Common myeloid progenitor, CD34-positive (primary cell): ENCODE results near the gene ST8SIA4.

ENCODE experiments used
- CTCF ChIA-PET: fragments of 350-600 bp; sonication (Branson Sonifier 250); formaldehyde crosslinking; loops from one replicate; lab custom pipeline; 2021; ENCODE audit warnings: antibody characterized with exemption; lab: Charles Lee
- POLR2A ChIA-PET: fragments of 350-600 bp; sonication (Branson Sonifier 250); formaldehyde crosslinking; loops from one replicate; lab custom pipeline; 2021; ENCODE audit warnings: antibody characterized with exemption; lab: Charles Lee
- DNase-seq, 3 donors: peaks; one replicate each; pipeline versions ENCODE4 v3.0.0 to v3.0.0-alpha.2; 2013
- H3K27ac ChIP-seq, 2 experiments: 1 replicate in 1 of 2; 2 replicates in 1 of 2; pipeline ENCODE4 v1.7.0; 2013; ENCODE audit warnings: inconsistent platforms in 2 of 2, low read length in 2 of 2, mild to moderate bottlenecking in 2 of 2, low read depth in 1 of 2, moderate library complexity in 1 of 2; ENCODE audit not compliant: severe bottlenecking in 2 of 2, insufficient read depth in 1 of 2, poor library complexity in 1 of 2
- H3K27me3 ChIP-seq, 5 experiments: replicated peaks in 2 of 5; 1 replicate in 3 of 5; 2 replicates in 2 of 5; pipeline versions ENCODE4 v1.6.1 to v1.7.0; 2013; ENCODE audit warnings: low read length in 4 of 5, mild to moderate bottlenecking in 2 of 5, moderate library complexity in 2 of 5, inconsistent platforms in 1 of 5; ENCODE audit not compliant: insufficient read depth in 5 of 5, control insufficient read depth in 4 of 5
- H3K36me3 ChIP-seq, 4 experiments: 1 replicate in 2 of 4; 2 replicates in 2 of 4; pipeline versions ENCODE4 v1.6.1 to v1.7.0; 2013; ENCODE audit warnings: low read length in 3 of 4, control low read depth in 1 of 4, mild to moderate bottlenecking in 1 of 4; ENCODE audit not compliant: control insufficient read depth in 4 of 4, insufficient read depth in 4 of 4
- H3K4me1 ChIP-seq, 4 experiments: 1 replicate in 3 of 4; 2 replicates in 1 of 4; pipeline versions ENCODE4 v1.6.1 to v1.7.1; 2013; ENCODE audit warnings: low read length in 3 of 4, mild to moderate bottlenecking in 3 of 4, control low read depth in 1 of 4, inconsistent platforms in 1 of 4, moderate library complexity in 1 of 4; ENCODE audit not compliant: control insufficient read depth in 4 of 4, insufficient read depth in 4 of 4; ENCODE audit errors: control extremely low read depth in 1 of 4
- H3K4me3 ChIP-seq, 7 experiments: 1 replicate in 4 of 7; 2 replicates in 3 of 7; pipeline versions ENCODE4 v1.5.1 to v1.7.0; 2013; ENCODE audit warnings: mild to moderate bottlenecking in 7 of 7, low read length in 6 of 7, moderate library complexity in 6 of 7, inconsistent platforms in 2 of 7, low read depth in 2 of 7, control low read depth in 1 of 7; ENCODE audit not compliant: insufficient read depth in 4 of 7, control insufficient read depth in 1 of 7; ENCODE audit errors: extremely low read depth in 1 of 7
- H3K9me3 ChIP-seq, 5 experiments: 1 replicate in 4 of 5; 2 replicates in 1 of 5; pipeline versions ENCODE4 v1.6.1 to v1.7.1; 2013; ENCODE audit warnings: low read length in 4 of 5, mild to moderate bottlenecking in 2 of 5, inconsistent platforms in 1 of 5, low read depth in 1 of 5, moderate library complexity in 1 of 5; ENCODE audit not compliant: control insufficient read depth in 4 of 5, insufficient read depth in 2 of 5; ENCODE audit errors: control extremely low read depth in 1 of 5
- WGBS: methylation state at CpG from one replicate; pipeline ENCODE4 v1.1.5; 2013; ENCODE audit not compliant: insufficient coverage; 5-methylcytosine and 5-hydroxymethylcytosine counted together

The ST8SIA4 gene

DNA sequence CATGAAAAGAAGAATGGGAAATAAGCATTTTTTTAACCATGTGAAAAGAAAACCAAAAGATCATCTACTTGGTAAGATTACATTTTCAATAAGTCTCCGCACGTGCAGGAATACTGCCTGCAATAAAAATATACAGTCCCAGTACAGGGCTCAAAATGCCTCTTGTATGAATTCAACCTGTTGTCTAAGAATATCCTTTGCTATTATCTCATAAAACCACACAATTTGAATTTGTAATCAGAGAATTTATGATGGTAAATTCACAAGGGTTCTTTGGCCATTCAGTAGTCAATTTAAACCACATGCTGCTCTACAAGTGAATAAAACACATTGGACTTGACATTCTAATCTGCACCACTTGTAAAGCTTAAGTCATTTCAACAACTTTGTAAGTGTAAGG, 46.6 kb downstream of the ST8SIA4 start:
- no CpG with 5 or more reads among the region's 2 CpGs for WGBS
- CTCF ChIA-PET, result interaction anchor here (1.0 kb wide), 1 partner anchor 46 kb away, joined by 3 read pairs; no protein-coding TSS in a partner anchor
- no peak for DNase-seq

DNA sequence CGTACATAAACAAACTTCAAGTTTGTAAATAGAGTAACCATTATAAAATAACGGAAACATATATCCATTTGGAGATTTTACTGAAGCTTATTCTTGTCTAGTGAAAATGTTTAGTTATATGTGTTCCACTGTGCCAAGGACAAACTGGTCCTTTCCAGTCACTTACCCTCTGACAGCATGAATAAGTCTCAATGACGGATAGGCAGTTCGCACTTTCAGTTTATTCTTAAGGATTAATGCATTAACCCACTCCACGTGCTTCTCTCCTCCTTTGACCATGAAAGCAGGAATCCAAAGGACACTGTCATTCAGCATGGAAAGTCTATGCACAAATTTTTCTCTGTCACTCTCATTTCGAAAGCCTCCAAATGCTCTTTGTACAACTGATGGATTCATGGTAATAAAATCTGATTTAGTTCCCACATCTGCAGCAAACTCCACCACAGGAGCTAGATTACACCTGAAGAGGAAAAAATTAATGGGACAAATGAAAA, 47.1 kb downstream of the ST8SIA4 start:
- no peak for DNase-seq
- Histone ChIP-seq H3K4me3 (no peak overlapping the region), H3K9me3 (no peaks in the 10 kb centered on the region), H3K27me3 (no peaks in the 10 kb centered on the region), H3K4me1 (peaks cover 9 to 21% (median 15%) of the 10 kb centered on the region in 4 experiments), H3K36me3 (peaks cover 0 to 4% (median 2%) of the 10 kb centered on the region in 4 experiments), H3K27ac (no peak overlapping the region)
- ChIA-PET POLR2A (interaction anchor here (0.9 kb wide), 1 partner anchor 46 kb away, joined by 4 read pairs; no protein-coding TSS in a partner anchor), CTCF (no interaction called here)
- 93% methylated on average over 3 of the region's 6 CpGs for WGBS

More for the DNA sequence above, 46.6 kb downstream of the ST8SIA4 start:
- peaks cover 0 to 4% (median 2%) of the 10 kb centered on the region in 4 experiments for H3K36me3 ChIP-seq
- no peaks in the 10 kb centered on the region for H3K27me3 ChIP-seq
- peaks cover 9 to 21% (median 15%) of the 10 kb centered on the region in 4 experiments for H3K4me1 ChIP-seq
- no peak overlapping the region for H3K27ac ChIP-seq
- H3K9me3 ChIP-seq, result no peaks in the 10 kb centered on the region
- POLR2A ChIA-PET, result no interaction called here
- no peak overlapping the region for H3K4me3 ChIP-seq

DNA sequence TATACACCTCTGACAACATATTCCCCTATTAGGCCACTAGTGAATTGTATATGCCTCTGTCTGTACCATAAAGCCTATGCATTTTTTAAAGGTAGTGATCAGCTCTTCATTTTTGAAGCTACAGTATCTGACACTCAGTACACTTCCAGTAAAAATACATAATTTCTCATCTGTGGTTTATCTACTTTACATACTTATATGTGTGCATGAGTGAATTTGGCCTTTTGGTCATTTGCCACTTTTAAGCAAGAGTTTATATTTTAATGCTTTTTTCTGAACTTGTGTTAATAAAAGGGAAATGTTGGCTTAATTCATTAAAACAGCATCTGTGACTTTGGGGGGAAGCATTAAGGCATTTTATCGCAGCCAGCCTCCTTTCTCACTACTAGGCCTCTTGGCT, 47.8 kb downstream of the ST8SIA4 start:
- Histone ChIP-seq H3K27ac (no peak overlapping the region), H3K27me3 (no peaks in the 10 kb centered on the region), H3K9me3 (no peaks in the 10 kb centered on the region), H3K4me1 (peaks cover 9 to 21% (median 15%) of the 10 kb centered on the region in 4 experiments), H3K4me3 (no peak overlapping the region), H3K36me3 (peaks cover 0 to 3% (median under 1%) of the 10 kb centered on the region in 4 experiments)
- WGBS, result 75% methylated on average over 1 of the region's 1 CpG
- DNase-seq, result no peak
- CTCF ChIA-PET, result interaction anchor here (1.0 kb wide), 1 partner anchor 46 kb away, joined by 3 read pairs; no protein-coding TSS in a partner anchor
- POLR2A ChIA-PET, result interaction anchor here (0.9 kb wide), 1 partner anchor 47 kb away, joined by 4 read pairs; no protein-coding TSS in a partner anchor

DNA sequence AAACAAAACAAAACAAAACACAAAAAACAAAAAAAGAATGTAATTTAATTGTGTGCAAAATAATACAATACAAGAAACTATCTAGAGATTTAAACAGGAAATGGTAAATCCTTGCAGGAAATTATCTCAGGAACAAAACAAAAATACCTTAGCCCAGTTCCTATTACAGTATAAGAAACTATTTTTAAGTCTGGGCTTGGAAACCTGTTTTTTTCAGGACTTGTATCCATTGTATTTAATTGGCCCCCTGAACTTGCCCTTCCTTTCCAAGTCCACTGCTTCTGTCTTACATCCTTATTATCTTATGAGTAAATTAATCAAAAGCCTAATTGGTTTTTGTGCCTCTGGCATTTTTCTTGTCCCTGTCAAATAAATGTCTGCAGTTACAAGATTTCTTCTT, 48.5 kb downstream of the ST8SIA4 start:
- Histone ChIP-seq H3K4me1 (peaks cover 9 to 21% (median 15%) of the 10 kb centered on the region in 4 experiments), H3K9me3 (no peaks in the 10 kb centered on the region), H3K27me3 (no peaks in the 10 kb centered on the region), H3K27ac (no peak overlapping the region), H3K36me3 (peaks cover 0 to 3% (median 0%) of the 10 kb centered on the region in 4 experiments), H3K4me3 (no peak overlapping the region)
- ChIA-PET POLR2A (no interaction called here), CTCF (interaction anchor here (1.0 kb wide), 1 partner anchor 46 kb away, joined by 3 read pairs; no protein-coding TSS in a partner anchor)
- DNase-seq, result no peak

DNA sequence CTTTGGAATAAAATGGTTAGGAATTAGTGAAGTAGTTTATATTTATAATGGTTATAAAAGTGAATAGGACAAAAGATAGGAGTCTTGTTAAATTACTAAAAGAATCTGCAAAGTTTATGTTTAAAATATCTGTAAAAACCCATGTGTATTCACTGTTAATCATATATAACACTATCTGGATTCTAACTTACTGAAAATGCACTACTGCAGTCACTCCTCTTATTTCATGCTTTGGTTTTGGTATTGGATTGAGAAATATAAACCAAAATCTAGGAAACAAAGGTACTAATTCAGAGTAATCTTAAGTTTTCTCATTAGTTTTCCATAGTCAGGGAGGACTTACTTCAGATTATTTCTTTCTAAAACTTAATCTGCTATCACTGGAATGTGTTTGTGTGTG, 49.5 kb downstream of the ST8SIA4 start:
- DNase-seq, result no peak
- Histone ChIP-seq H3K4me3 (no peak overlapping the region), H3K27ac (peak overlapping the region in 1 of 2 experiments; percentile 50), H3K27me3 (no peaks in the 10 kb centered on the region), H3K4me1 (peaks cover 9 to 21% (median 15%) of the 10 kb centered on the region in 4 experiments), H3K9me3 (no peaks in the 10 kb centered on the region), H3K36me3 (peaks cover 0 to 3% (median 0%) of the 10 kb centered on the region in 4 experiments)
- ChIA-PET POLR2A (no interaction called here), CTCF (interaction anchor here (1.2 kb wide), 1 partner anchor 12 kb away, joined by 3 read pairs; no protein-coding TSS in a partner anchor)

DNA sequence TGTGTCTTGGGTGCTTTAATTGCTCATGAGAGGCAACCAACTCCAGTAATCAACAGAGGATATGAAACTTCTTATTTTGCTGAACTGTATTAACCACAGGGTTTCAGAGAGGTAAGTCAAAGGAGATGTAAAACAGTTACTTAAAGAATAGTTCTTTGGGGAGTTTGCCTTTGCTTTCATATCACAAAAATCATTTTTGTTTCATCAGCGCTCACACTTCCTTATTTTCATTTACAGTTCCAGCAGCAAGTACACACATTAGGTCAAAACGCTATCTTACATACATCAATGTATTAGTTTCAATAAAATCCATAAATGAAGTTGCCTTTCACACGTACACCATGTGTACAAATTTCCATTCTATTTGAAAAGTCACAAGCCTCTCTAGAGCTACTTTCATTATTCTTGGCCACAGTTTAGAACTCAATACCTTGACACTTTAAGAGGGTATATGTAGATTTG, 50.1 kb downstream of the ST8SIA4 start:
- ChIA-PET POLR2A (no interaction called here), CTCF (interaction anchor here (1.1 to 1.2 kb wide), 2 partner anchors 11 to 16 kb away, joined by 3 read pairs; no protein-coding TSS in a partner anchor)
- H3K36me3 ChIP-seq, result peaks cover 0 to 3% (median 0%) of the 10 kb centered on the region in 4 experiments
- peak; percentile 59 to 91 (median 84) for DNase-seq
- H3K27me3 ChIP-seq, result no peaks in the 10 kb centered on the region
- 0% methylated on average over 2 of the region's 3 CpGs for WGBS
- H3K9me3 ChIP-seq, result no peaks in the 10 kb centered on the region
- peaks cover 9 to 21% (median 15%) of the 10 kb centered on the region in 4 experiments for H3K4me1 ChIP-seq
- peak overlapping the region in 1 of 2 experiments; percentile 50 for H3K27ac ChIP-seq
- H3K4me3 ChIP-seq, result peak overlapping the region in 2 of 7 experiments; percentile 6 to 34

DNA sequence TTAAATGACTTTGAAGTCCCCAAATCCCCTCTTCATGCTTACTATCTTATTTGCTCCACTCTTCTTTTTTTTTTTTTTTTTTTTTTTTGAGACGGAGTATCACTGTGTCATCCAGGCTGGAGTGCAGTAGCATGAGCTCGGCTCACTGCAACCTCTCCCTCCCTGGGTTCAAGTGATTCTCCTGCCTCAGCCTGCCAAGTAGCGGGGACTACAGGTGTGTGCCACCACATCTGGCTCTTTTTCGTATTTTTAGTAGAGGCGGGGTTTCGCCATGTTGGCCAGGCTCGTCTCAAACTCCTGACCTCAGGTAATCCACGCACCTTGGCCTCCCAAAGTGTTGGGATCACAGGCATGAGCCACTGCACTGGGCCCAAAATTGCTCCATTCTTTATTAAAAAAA, 51.0 kb downstream of the ST8SIA4 start:
- no peaks in the 10 kb centered on the region for H3K9me3 ChIP-seq
- no peaks in the 10 kb centered on the region for H3K27me3 ChIP-seq
- ChIA-PET CTCF (interaction anchor here (1.0 to 1.4 kb wide), 3 partner anchors 10 to 51 kb away, joined by 3 to 6 read pairs (median 3); partner anchors contain the start of gene ST8SIA4), POLR2A (no interaction called here)
- no peak overlapping the region for H3K27ac ChIP-seq
- DNase-seq, result no peak
- 98% methylated on average over 6 of the region's 8 CpGs for WGBS
- H3K4me1 ChIP-seq, result peaks cover 9 to 28% (median 18%) of the 10 kb centered on the region in 4 experiments
- no peak overlapping the region for H3K4me3 ChIP-seq
- peaks cover 0 to 3% (median 0%) of the 10 kb centered on the region in 4 experiments for H3K36me3 ChIP-seq
